NT2/D1 (cell line): ENCODE measurements around the gene MATCAP1.
A peak's percentile ranks its signal among the peaks of the same experiment; 100 is the strongest.

Experiments used
- DNase-seq: peaks from one replicate; pipeline ENCODE4 v3.0.0-alpha.2; 2011; ENCODE audit warnings: low read depth, low spot score
- H3K27me3 ChIP-seq: 2 replicates; pipeline ENCODE4 v1.6.0; 2011; ENCODE audit warnings: mild to moderate bottlenecking; ENCODE audit not compliant: insufficient read length, insufficient read depth
- H3K36me3 ChIP-seq: 2 replicates; pipeline ENCODE4 v1.6.1; 2011; ENCODE audit warnings: mild to moderate bottlenecking, low read length, mixed read lengths; ENCODE audit not compliant: insufficient read depth, insufficient read length
- H3K4me1 ChIP-seq: 2 replicates; pipeline ENCODE4 v1.5.1; 2011; ENCODE audit not compliant: insufficient read depth, insufficient read length
- H3K4me3 ChIP-seq: 2 replicates; pipeline ENCODE4 v1.5.1; 2011; ENCODE audit warnings: low read depth; ENCODE audit not compliant: insufficient read length
- H3K9ac ChIP-seq: 2 replicates; pipeline ENCODE4 v1.6.0; 2011; ENCODE audit warnings: low read depth; ENCODE audit not compliant: insufficient read length
- H3K9me3 ChIP-seq: 2 replicates; pipeline ENCODE4 v1.5.1; 2011; ENCODE audit warnings: mild to moderate bottlenecking, low read length; ENCODE audit not compliant: insufficient read depth
- SUZ12 ChIP-seq: IDR thresholded peaks from 2 replicates; pipeline ENCODE4 v1.6.1; 2011; ENCODE audit not compliant: insufficient read length, insufficient read depth; ENCODE audit errors: extremely low read depth
- YY1 ChIP-seq: IDR thresholded peaks from 2 replicates; pipeline ENCODE4 v1.6.1; 2011; ENCODE audit not compliant: insufficient read length, insufficient read depth
- ZNF274 ChIP-seq: IDR thresholded peaks from 2 replicates; pipeline ENCODE4 v1.6.1; 2011; ENCODE audit warnings: mild to moderate bottlenecking, low read depth, low read length

The MATCAP1 gene

GRCh38 chr16:67226804-67227566, 43.2 kb upstream of the MATCAP1 start, which contains the start of gene TMEM208:
Gene TMEM208 (plus strand): TSS chr16:67227130. CDS start chr16:67227219, 89 bp downstream.
- Histone ChIP-seq H3K4me3 (peak within 1 kb of the TSS; percentile 97), H3K9me3 (no peaks in the 10 kb centered on the region), H3K36me3 (peaks cover 44% of the 10 kb centered on the region), H3K4me1 (peaks cover 5% of the 10 kb centered on the region), H3K27me3 (peaks cover 10% of the 10 kb centered on the region), H3K9ac (peak within 1 kb of the TSS; percentile 97)
- peak; percentile 99 for DNase-seq
- TF ChIP-seq SUZ12, result no peak
- no peak for TF ChIP-seq ZNF274
- TF ChIP-seq YY1, result peak; percentile 63

DNA sequence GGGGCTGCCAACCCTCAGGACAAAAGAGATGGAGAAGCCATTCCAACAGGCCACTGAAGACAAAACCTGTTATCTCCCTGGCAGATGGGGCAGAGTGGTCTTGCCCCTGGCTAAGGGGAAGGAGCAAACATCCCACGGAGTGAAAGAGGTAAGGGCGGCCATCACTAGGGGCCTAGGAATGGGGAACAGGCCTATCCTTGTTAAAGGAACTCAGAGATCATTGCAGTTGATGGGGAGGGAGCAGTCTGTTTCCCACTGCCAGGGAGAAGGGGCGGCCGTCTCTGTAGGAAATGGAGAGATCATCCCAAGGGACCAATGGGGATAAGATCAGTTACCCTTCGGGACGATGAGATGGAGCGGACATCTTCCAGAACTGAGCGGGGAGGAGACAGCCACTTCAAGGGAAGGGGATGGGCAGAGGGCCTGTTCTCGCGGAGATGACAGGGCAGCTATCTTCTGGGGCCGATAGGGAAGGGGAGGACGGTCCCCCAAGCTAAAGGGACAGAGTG, 42.6 kb upstream of the MATCAP1 start:
- peak overlapping the region; percentile 97 for H3K4me3 ChIP-seq
- peaks cover 37% of the 10 kb centered on the region for H3K36me3 ChIP-seq
- peaks cover 10% of the 10 kb centered on the region for H3K27me3 ChIP-seq
- DNase-seq, result no peak
- H3K9ac ChIP-seq, result peak overlapping the region; percentile 70
- TF ChIP-seq YY1 (no peak), SUZ12 (no peak), ZNF274 (no peak)
- H3K4me1 ChIP-seq, result peaks cover 5% of the 10 kb centered on the region
- no peaks in the 10 kb centered on the region for H3K9me3 ChIP-seq

GRCh38 chr16:67223992-67224391, 40.2 kb upstream of the MATCAP1 start:
- Histone ChIP-seq H3K4me1 (peaks cover 5% of the 10 kb centered on the region), H3K9ac (no peak overlapping the region), H3K27me3 (peaks cover 10% of the 10 kb centered on the region), H3K36me3 (peaks cover 14% of the 10 kb centered on the region), H3K4me3 (no peak overlapping the region), H3K9me3 (no peaks in the 10 kb centered on the region)
- TF ChIP-seq ZNF274, result no peak
- no peak for TF ChIP-seq SUZ12
- no peak for TF ChIP-seq YY1
- no peak for DNase-seq

DNA sequence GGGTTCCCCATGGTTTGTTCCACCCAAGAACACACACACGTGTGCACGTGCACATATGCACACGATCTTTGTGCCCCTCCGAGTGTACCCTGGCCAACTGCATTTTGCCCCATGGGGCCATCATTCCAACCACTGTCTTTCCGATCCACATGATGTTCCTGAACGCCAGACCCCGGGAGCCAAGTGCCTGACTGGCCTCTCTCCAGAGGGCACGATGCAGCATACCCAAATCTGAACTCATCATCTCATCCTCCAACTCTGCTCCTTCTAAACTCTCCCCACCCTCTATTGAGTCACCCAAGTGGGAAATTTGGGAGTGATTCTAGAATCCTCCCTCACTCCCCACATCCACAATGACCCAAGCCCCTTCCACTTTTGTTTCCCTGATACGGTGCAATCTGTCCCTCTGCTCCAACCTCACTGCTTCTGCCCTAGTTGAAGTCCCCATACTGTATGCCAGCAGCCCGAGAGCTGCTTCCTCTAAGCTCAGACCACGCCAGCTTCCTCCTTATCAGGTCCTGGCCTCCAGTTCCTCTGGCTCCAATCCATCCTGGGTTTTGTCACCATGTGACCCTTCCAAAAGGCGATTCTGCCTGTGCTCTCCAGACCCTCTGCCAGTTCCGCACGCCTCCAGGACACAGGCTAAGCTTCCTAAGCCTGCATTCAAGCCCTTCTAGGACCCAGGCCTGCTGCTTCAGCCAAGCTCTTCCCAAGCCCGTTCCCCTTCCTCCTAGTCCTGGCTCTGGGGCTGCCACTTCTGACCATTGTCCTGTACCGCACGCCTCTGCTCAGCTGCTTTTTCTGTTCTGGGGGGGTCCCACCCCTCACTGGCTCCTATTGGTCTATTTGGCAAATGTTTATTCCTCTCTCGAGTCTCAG, 33.1 kb upstream of the MATCAP1 start:
- Histone ChIP-seq H3K9ac (no peak overlapping the region), H3K27me3 (peaks cover 19% of the 10 kb centered on the region), H3K36me3 (no peaks in the 10 kb centered on the region), H3K9me3 (no peaks in the 10 kb centered on the region), H3K4me1 (no peaks in the 10 kb centered on the region), H3K4me3 (no peak overlapping the region)
- TF ChIP-seq SUZ12, result no peak
- no peak for TF ChIP-seq YY1
- TF ChIP-seq ZNF274, result no peak
- no peak for DNase-seq

- DNase-seq, result no peak
- H3K36me3 ChIP-seq, result no peaks in the 10 kb centered on the region
- H3K9me3 ChIP-seq, result no peaks in the 10 kb centered on the region
- no peak overlapping the region for H3K9ac ChIP-seq
- no peaks in the 10 kb centered on the region for H3K4me1 ChIP-seq
- no peak overlapping the region for H3K4me3 ChIP-seq
- TF ChIP-seq ZNF274 (no peak), YY1 (no peak), SUZ12 (no peak)
- H3K27me3 ChIP-seq, result peaks cover 19% of the 10 kb centered on the region
Measured at GRCh38 chr16:67215706-67216105, 31.9 kb upstream of the MATCAP1 start.

GRCh38 chr16:67213197-67214019, 29.6 kb upstream of the MATCAP1 start:
- H3K36me3 ChIP-seq, result no peaks in the 10 kb centered on the region
- no peak for DNase-seq
- H3K9ac ChIP-seq, result no peak overlapping the region
- no peaks in the 10 kb centered on the region for H3K9me3 ChIP-seq
- TF ChIP-seq SUZ12, result no peak
- peaks cover 19% of the 10 kb centered on the region for H3K27me3 ChIP-seq
- no peak overlapping the region for H3K4me3 ChIP-seq
- peaks cover 9% of the 10 kb centered on the region for H3K4me1 ChIP-seq

DNA sequence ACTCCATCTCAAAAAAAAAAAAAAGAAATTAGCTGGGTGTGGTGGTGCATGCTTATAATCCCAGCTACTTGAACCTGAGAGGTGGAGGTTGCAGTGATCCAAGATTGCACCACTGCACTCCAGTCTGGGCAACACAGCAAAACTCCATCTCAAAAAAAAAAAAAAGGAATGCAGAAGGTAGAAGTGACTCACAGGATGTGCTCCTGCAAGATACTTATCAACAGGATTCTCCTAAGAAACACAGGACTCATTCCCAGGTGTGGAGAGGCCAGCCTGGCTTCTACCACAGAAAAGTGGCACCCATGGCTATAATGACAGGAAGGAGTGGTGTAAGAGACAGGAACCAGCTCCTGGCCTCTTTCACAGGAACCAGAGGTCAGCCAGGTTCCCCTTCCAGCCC, 29.0 kb upstream of the MATCAP1 start:
- Histone ChIP-seq H3K9ac (no peak overlapping the region), H3K4me3 (no peak overlapping the region), H3K36me3 (no peaks in the 10 kb centered on the region), H3K9me3 (no peaks in the 10 kb centered on the region), H3K4me1 (peaks cover 11% of the 10 kb centered on the region), H3K27me3 (peaks cover 19% of the 10 kb centered on the region)
- no peak for DNase-seq
- TF ChIP-seq SUZ12 (no peak), YY1 (no peak), ZNF274 (no peak)
